Measurements from ENCODE around the gene ATRAID. TPM values are rescaled to one million over a fixed set of nuclear protein-coding genes. Genes with fewer than 3 reads are reported as not detected.

Gene ATRAID
- polyA plus RNA-seq, 3 donors, result 120 to 298 (median 287) TPM

DNA sequence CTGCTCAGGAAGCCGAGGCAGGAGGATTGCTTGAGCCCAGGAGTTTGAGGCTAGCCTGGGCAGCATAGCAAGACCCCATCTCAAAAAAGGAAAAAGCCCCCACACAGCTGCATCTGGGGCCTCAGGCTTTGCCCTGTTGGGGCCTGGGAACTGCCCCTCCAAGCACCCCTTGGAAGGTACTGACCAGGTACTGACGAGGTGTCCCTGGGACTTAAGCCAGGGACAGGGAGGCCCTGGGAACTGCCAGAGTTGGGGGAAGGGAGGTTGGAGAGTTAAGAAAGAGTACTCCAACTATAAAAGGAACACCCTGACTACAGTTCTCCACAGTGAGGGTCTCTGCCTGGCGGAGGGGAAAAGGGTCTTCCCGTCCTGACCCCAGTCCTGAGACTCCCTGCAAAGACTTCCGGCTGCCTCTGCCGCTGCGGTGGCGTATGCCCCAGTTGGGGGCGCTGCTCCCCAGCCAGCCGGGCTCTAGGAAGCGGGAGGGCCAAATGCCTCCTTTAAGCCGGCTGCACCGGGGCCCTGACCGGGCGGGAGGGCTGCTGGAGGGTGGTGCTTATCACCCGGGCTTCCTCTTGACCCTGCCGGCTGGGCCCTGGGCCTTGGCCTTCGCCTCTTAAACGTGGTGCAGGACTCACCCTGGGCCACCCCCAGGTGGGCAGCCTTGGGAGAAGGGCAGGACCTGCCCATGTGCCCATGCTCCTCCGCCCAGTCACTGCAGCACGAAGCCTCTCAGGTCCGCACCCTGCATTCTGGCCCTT lies 38.2 kb downstream of the ATRAID start:
- Histone ChIP-seq H3K4me1 (ENCODE audit: control insufficient read depth in 1 of 2, insufficient read depth in 2 of 2, low read length in 2 of 2) (no peaks in the 10 kb centered on the region), H3K4me2 (replicated peaks; ENCODE audit: extremely low read depth, low read length, poor library complexity, severe bottlenecking) (no peak overlapping the region), H3K36me3 (replicated peaks in 1 of 2; ENCODE audit: control insufficient read depth in 1 of 2, insufficient read depth in 2 of 2, low read length in 2 of 2) (peaks cover 0 to under 1% of the 10 kb centered on the region in 2 donors), H3K4me3 (replicated peaks in 1 of 3; ENCODE audit: low read depth in 2 of 3, low read length in 3 of 3) (no peak overlapping the region), H2AFZ (ENCODE audit: insufficient read depth, low read depth, low read length, poor library complexity, severe bottlenecking) (peak overlapping the region; percentile 51), H3K9ac (ENCODE audit: insufficient read depth, low read length, poor library complexity, severe bottlenecking) (no peak overlapping the region), H3K79me2 (ENCODE audit: insufficient read depth, low read length) (no peaks in the 10 kb centered on the region), H4K20me1 (ENCODE audit: insufficient read depth, low read length) (no peaks in the 10 kb centered on the region), H3K27me3 (ENCODE audit: control insufficient read depth in 2 of 2, insufficient read depth in 2 of 2, low read length in 2 of 2) (peaks cover 0 to 4% of the 10 kb centered on the region in 2 donors), H3K27ac (ENCODE audit: low read depth in 1 of 2, low read length in 2 of 2) (no peak overlapping the region), H3K9me3 (replicated peaks in 1 of 2; ENCODE audit: control insufficient read depth in 1 of 2, insufficient read depth in 1 of 2, low read length in 2 of 2) (no peaks in the 10 kb centered on the region)
- intact Hi-C loops (cut with micrococcal nuclease), result no loop called here
- DNase-seq, result peak; percentile 18 to 46 (median 33)
- H3K9me3 Mint-ChIP-seq, result no peaks in the 10 kb centered on the region
- WGBS (ENCODE audit: insufficient coverage), result 14% methylated on average over 18 of the region's 22 CpGs
- H3K27me3 Mint-ChIP-seq (ENCODE audit: low read depth in 3 of 3), result peaks cover 10 to 33% (median 22%) of the 10 kb centered on the region in 3 donors
- TF ChIP-seq, protein P1, sequence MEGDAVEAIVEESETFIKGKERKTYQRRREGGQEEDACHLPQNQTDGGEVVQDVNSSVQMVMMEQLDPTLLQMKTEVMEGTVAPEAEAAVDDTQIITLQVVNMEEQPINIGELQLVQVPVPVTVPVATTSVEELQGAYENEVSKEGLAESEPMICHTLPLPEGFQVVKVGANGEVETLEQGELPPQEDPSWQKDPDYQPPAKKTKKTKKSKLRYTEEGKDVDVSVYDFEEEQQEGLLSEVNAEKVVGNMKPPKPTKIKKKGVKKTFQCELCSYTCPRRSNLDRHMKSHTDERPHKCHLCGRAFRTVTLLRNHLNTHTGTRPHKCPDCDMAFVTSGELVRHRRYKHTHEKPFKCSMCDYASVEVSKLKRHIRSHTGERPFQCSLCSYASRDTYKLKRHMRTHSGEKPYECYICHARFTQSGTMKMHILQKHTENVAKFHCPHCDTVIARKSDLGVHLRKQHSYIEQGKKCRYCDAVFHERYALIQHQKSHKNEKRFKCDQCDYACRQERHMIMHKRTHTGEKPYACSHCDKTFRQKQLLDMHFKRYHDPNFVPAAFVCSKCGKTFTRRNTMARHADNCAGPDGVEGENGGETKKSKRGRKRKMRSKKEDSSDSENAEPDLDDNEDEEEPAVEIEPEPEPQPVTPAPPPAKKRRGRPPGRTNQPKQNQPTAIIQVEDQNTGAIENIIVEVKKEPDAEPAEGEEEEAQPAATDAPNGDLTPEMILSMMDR (IDR thresholded peaks at IDR 0.05), result peak; percentile 69
- peak overlapping the region in 1 of 2 donors; percentile 26 for H3K4me3 Mint-ChIP-seq
- peak overlapping the region in 1 of 7 donors; percentile 38 for H3K27ac Mint-ChIP-seq
- peaks cover 3% of the 10 kb centered on the region for H3K4me1 Mint-ChIP-seq
- H3K36me3 Mint-ChIP-seq, result no peaks in the 10 kb centered on the region

DNA sequence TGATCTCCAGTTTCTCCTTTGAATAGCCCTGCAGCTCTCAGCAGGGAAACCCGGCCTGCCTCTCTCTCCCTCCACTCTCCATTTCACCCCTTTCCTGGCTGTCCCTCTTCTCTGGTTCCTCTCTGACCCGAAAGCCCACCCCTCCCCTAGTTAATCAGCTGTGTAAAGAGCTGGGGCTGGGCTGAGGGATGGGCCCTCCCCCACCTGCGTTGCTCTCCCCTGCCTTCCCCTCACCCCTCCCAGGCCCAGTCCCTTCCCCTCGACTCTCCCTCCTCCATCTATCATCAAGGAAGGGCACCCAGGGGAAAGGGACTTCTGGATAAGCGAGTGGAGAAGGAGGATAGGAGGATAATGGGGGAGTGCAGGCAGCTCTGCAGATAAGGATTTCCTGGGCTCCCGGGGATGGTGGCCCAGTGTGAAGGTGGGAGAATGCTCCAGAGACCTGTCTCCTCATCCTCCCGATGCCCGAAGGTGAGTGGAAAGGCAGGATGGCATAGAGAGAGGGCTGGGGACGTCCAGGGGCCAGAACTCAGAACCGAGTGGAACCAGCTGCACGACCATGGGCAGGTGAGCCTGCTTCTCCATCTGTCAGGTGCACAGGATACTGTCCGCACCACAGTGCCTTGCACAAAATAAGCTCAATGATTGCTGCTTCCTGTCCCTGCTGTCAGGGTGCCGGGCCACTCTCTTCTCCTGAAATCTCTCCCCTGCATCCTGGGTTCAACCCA lies 39.0 kb downstream of the ATRAID start:
- peaks cover 0 to 4% of the 10 kb centered on the region in 2 donors for H3K27me3 ChIP-seq (ENCODE audit: control insufficient read depth in 2 of 2, insufficient read depth in 2 of 2, low read length in 2 of 2)
- no peak overlapping the region for H3K9ac ChIP-seq (ENCODE audit: insufficient read depth, low read length, poor library complexity, severe bottlenecking)
- no peaks in the 10 kb centered on the region for H3K79me2 ChIP-seq (ENCODE audit: insufficient read depth, low read length)
- no peak for DNase-seq
- H3K4me1 ChIP-seq (ENCODE audit: control insufficient read depth in 1 of 2, insufficient read depth in 2 of 2, low read length in 2 of 2), result no peaks in the 10 kb centered on the region
- Mint-ChIP-seq H3K27ac (peak overlapping the region in 2 of 7 donors; percentile 38 to 46), H3K4me1 (peaks cover 3% of the 10 kb centered on the region), H3K27me3 (ENCODE audit: low read depth in 3 of 3) (peaks cover 10 to 38% (median 22%) of the 10 kb centered on the region in 3 donors), H3K9me3 (no peaks in the 10 kb centered on the region), H3K4me3 (no peak overlapping the region), H3K36me3 (no peaks in the 10 kb centered on the region)
- WGBS (ENCODE audit: insufficient coverage), result 89% methylated on average over 7 of the region's 13 CpGs
- H3K4me3 ChIP-seq (replicated peaks in 1 of 3; ENCODE audit: low read depth in 2 of 3, low read length in 3 of 3), result no peak overlapping the region
- intact Hi-C loops (cut with micrococcal nuclease), result no loop called here
- no peak overlapping the region for H3K27ac ChIP-seq (ENCODE audit: low read depth in 1 of 2, low read length in 2 of 2)
- H4K20me1 ChIP-seq (ENCODE audit: insufficient read depth, low read length), result no peaks in the 10 kb centered on the region
- TF ChIP-seq, protein P1 (IDR thresholded peaks at IDR 0.05), result no peak
- H3K36me3 ChIP-seq (replicated peaks in 1 of 2; ENCODE audit: control insufficient read depth in 1 of 2, insufficient read depth in 2 of 2, low read length in 2 of 2), result no peaks in the 10 kb centered on the region
- no peaks in the 10 kb centered on the region for H3K9me3 ChIP-seq (replicated peaks in 1 of 2; ENCODE audit: control insufficient read depth in 1 of 2, insufficient read depth in 1 of 2, low read length in 2 of 2)
- peak overlapping the region; percentile 51 for H2AFZ ChIP-seq (ENCODE audit: insufficient read depth, low read depth, low read length, poor library complexity, severe bottlenecking)
- no peak overlapping the region for H3K4me2 ChIP-seq (replicated peaks; ENCODE audit: extremely low read depth, low read length, poor library complexity, severe bottlenecking)
